SIG-M5 treated with dmso at 0.1 percent for 504 hours (cell line): ENCODE measurements around the gene PLA2G4A.

Experiments used
- DNase-seq: peaks from one replicate; lab custom pipeline; 2025; ENCODE audit not compliant: unreplicated experiment; lab: John Stamatoyannopoulos, UW

The PLA2G4A gene

GRCh38 chr1:186975220-186975619 is 146.5 kb downstream of the PLA2G4A start:
- DNase-seq, result no peak

GRCh38 chr1:186976700-186977099 is 148.0 kb downstream of the PLA2G4A start:
- DNase-seq, result no peak

DNA sequence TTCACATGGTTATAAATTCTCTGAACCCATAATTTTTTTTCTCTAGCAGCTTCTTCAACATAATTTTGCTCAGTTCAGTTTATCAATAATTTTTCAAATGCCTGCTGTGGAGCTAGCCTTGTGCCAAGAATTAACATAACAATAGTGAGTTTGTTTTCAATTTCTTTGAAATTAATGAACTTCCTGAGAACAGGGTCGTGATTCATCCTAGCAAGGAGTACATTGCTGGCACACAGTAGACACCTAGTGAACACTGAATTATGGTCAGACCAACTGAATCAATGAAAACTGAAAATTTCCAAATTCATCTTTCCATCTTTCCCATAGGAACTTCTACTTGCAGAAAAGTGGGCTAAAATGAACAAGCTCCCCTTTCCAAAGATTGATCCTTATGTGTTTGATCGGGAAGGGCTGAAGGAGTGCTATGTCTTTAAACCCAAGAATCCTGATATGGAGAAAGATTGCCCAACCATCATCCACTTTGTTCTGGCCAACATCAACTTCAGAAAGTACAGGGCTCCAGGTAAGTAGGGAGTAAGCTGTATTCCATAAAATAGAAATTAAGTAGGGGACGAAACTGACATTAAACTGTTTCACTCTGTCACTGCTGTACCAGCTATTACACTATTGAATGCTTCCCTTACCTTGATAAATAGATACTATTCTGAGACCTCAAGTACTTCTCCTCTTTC is 148.7 kb downstream of the PLA2G4A start:
- no peak for DNase-seq

- DNase-seq, result peak; percentile 61
These were observed 150.1 kb downstream of the PLA2G4A start for GRCh38 chr1:186978596-186979556.

DNA sequence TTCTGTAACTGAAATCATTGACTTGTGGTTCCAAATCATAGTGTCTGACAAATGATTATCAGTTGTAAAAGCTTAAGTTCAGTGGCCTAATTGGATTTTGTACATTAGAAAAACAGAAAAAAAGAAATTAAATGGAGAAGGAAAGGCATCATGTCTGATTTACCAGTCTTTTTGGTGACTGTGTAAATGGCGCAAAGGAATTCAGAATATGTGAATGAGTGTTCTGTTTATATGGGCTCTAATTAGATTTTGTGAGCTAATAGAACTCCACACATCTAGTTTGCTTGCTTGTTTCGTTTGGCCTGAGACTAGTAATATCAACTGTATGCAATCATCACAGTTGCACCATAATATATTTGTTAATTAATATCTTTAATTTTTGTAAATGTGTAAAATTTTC is 151.7 kb downstream of the PLA2G4A start:
- no peak for DNase-seq

DNA sequence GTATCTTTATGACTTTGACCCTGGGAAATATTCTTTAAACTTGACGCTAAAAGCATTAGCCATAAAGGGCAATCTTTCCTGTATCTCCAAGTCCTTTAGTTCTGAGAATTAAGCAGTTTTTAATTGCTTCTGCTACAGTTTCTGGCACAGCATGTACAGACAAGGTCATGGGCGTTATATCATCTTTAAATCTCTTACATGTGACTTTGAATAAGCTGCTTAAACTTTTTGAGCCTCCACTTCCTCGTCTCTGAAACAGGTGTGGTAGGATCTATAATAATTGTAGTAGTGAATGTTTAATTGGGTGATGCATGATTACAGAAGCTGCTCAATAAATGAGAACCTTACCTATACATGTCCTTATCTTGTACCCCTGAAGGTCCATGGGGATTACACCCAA is 153.4 kb downstream of the PLA2G4A start:
- DNase-seq, result no peak

DNA sequence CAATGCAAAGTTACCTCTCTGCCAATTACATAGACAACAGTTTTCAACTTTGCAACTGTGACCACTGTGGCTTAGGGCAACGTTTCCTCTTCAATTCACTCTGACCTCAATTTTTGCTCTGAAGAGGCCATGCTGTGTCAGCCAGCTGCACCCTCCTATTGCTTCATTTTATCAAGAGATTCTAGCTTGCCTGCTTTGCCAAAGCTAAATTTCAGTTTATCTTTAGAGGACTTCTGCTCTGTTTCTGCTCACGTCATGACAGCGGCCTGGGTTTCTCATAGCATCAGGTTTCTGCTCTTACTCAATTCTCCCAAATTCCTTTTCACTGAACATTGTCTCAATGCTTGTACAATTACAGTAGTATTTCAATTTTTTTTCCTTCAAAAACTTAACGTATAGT is 154.6 kb downstream of the PLA2G4A start:
- DNase-seq, result peak; percentile 65

- no peak for DNase-seq
These were observed 156.2 kb downstream of the PLA2G4A start for GRCh38 chr1:186984959-186985358.

GRCh38 chr1:186985889-186986491 is 157.2 kb downstream of the PLA2G4A start:
- peak; percentile 73 for DNase-seq

DNA sequence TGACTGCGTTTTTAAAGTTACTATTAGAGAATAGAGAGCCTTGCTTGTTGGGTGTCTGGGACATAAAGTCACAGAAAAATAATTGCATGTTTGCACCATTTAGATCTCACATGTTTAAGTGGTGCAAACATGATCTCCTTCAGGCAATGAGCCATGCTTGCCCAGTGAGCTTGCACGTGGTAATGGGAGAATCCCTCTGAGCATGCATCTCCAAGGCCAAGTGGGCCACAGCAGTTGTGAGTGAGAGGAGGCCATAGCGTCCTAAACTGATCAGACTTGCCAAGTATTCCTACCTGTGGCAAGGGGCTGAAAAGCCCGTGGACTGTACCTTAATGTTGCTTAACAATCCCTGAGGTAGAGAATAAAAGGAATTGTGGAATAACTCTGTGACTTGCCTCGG is 158.3 kb downstream of the PLA2G4A start:
- no peak for DNase-seq

- no peak for DNase-seq
These were observed 159.0 kb downstream of the PLA2G4A start for GRCh38 chr1:186987769-186988168.

GRCh38 chr1:186993996-186994395 is 165.2 kb downstream of the PLA2G4A start:
- no peak for DNase-seq

DNA sequence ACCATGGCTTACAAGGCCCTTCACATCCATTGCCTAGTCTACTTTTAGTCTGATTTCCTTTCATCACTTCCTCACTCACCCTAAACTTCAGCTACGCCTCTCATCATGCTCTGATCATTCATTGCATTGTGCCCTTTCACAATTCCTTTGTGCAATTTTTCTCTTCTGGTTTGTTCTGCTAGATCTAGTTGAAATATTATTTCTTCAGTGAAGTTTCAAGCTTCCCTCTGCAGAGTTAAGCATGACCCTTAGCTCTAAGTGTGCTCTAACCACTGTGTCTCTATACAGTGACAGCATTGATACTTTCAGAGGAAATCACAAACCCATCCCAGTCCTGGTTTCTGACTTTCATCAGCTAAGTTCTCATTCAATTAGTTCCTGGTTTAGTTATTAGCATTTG is 166.1 kb downstream of the PLA2G4A start:
- DNase-seq, result peak; percentile 73

DNA sequence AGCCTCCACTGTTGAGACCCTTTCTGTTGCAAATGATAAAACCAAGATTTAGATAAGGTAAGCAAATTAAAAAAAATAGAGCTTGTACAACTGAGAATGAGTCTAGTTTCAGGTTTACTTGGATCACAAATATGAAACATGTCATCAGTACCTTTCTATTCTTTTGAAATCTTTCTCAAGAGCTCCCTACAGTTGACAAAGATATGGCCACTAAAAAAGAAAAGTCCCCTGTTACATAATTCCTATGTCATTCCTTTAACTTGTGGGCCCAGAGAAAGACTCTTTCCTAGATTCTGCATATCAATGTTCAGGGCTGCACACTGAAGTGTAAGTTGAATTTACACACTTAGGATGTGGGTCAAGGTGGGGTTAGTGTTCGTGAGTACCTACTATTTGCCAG is 168.1 kb downstream of the PLA2G4A start:
- no peak for DNase-seq

GRCh38 chr1:186997877-186998276 is 169.1 kb downstream of the PLA2G4A start:
- DNase-seq, result no peak

- no peak for DNase-seq
These were observed 170.8 kb downstream of the PLA2G4A start for GRCh38 chr1:186999506-186999905.

DNA sequence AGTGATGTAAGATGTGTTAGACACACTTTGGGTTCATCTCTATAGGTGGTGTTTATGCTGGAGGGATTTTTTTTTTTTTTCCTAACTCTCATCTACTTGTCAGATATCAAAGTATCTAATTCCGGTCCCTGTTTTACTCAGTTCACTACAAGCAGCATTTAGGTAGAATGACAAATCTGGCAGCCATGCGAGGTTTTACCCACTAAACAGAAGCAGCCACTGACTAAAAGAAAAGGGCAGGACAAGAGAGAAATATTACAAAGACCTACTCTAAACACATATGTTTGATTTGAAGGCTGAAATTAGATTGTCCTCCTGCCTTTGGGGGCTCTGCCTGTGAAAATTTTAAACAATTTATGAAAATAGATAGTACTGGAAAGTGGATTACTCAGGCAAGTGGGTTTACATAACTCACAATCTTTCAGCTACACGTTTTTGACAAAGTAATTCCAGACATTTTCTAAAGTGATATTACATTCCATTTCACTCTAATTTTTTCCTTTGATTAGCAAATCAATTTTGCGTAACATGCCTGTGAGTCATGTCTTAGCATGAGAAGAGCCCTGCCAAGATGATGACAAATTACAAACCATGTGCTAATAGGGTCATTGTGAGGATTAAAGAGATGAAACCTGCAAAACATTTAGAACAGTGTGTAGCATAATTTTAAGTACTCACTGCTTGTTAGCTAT is 172.6 kb downstream of the PLA2G4A start:
- peak; percentile 65 for DNase-seq

- DNase-seq, result no peak
These were observed 174.6 kb downstream of the PLA2G4A start for GRCh38 chr1:187003353-187003752.

GRCh38 chr1:187006896-187007295 is 178.1 kb downstream of the PLA2G4A start:
- no peak for DNase-seq

- peak; percentile 60 for DNase-seq
These were observed 180.6 kb downstream of the PLA2G4A start for GRCh38 chr1:187009320-187009719.
